ENCODE measurements around the gene RNF208. TPM values are rescaled to one million over a fixed set of nuclear protein-coding genes. Genes with fewer than 3 reads are reported as not detected.

Gene RNF208
- total RNA-seq, 3 donors from 2014 or later (not counting 1 experiment from before 2014, with no cell fraction given): 0.82 to 1.6 (median 0.93) TPM

- H3K27ac ChIP-seq (ENCODE audit: low read length): peak overlapping the region; percentile 88
- H3K9me3 ChIP-seq (ENCODE audit: control insufficient read depth, insufficient read depth, low read length): no peaks in the 10 kb centered on the region
- H3K36me3 ChIP-seq (ENCODE audit: control insufficient read depth, insufficient read depth, low read length): peaks cover 23% of the 10 kb centered on the region
- peaks cover 20 to 39% of the 10 kb centered on the region in 2 donors for H3K4me1 Mint-ChIP-seq
- no peaks in the 10 kb centered on the region for H3K9me3 Mint-ChIP-seq
- peak overlapping the region; percentile 63 for H3K4me3 Mint-ChIP-seq
- 85% methylated on average over 9 of the region's 9 CpGs for WGBS (ENCODE audit: insufficient coverage)
- DNase-seq (no peak), ATAC-seq (no peak)
- H3K4me3 ChIP-seq (ENCODE audit: low read length): no peak overlapping the region
- H3K27ac Mint-ChIP-seq: peak overlapping the region; percentile 70 to 83
- intact Hi-C loops (cut with micrococcal nuclease): no loop called here
- TF ChIP-seq CTCF (IDR thresholded peaks at IDR 0.05): no peak
- H3K4me1 ChIP-seq (ENCODE audit: control insufficient read depth, insufficient read depth, low read length): peaks cover 40% of the 10 kb centered on the region
- no peaks in the 10 kb centered on the region for H3K27me3 Mint-ChIP-seq (ENCODE audit: low read depth in 2 of 2)
- H3K36me3 Mint-ChIP-seq: no peaks in the 10 kb centered on the region
- no peaks in the 10 kb centered on the region for H3K27me3 ChIP-seq (ENCODE audit: control insufficient read depth, insufficient read depth, low read length)
These were observed 31.7 kb downstream of the RNF208 start for GRCh38 chr9:137190315-137190856.

- Mint-ChIP-seq H3K27me3 (ENCODE audit: low read depth in 2 of 2) (no peaks in the 10 kb centered on the region), H3K36me3 (no peaks in the 10 kb centered on the region), H3K4me3 (peak overlapping the region; percentile 91), H3K27ac (peak overlapping the region; percentile 91 to 97), H3K4me1 (peaks cover 20 to 37% of the 10 kb centered on the region in 2 donors), H3K9me3 (no peaks in the 10 kb centered on the region)
- DNase-seq (no peak), ATAC-seq (no peak)
- peaks cover 43% of the 10 kb centered on the region for H3K4me1 ChIP-seq (ENCODE audit: control insufficient read depth, insufficient read depth, low read length)
- H3K36me3 ChIP-seq (ENCODE audit: control insufficient read depth, insufficient read depth, low read length): peaks cover 29% of the 10 kb centered on the region
- H3K27ac ChIP-seq (ENCODE audit: low read length): peak overlapping the region; percentile 88
- intact Hi-C loops (cut with micrococcal nuclease): loop anchor here (1.0 kb wide), 1 partner anchor 11 kb away; the partner anchor contains the start of gene TPRN
- WGBS (ENCODE audit: insufficient coverage): 41% methylated on average over 23 of the region's 23 CpGs
- no peak for TF ChIP-seq CTCF (IDR thresholded peaks at IDR 0.05)
- no peaks in the 10 kb centered on the region for H3K9me3 ChIP-seq (ENCODE audit: control insufficient read depth, insufficient read depth, low read length)
- peak overlapping the region; percentile 81 for H3K4me3 ChIP-seq (ENCODE audit: low read length)
- H3K27me3 ChIP-seq (ENCODE audit: control insufficient read depth, insufficient read depth, low read length): no peaks in the 10 kb centered on the region
These were observed 32.4 kb downstream of the RNF208 start for GRCh38 chr9:137189297-137190295.

GRCh38 chr9:137188490-137189296, 33.3 kb downstream of the RNF208 start, which contains the start of the genes ANAPC2 and SSNA1:
ANAPC2 (minus strand) TSS chr9:137188560; CDS start chr9:137188532, 28 bp downstream.
SSNA1 (plus strand) TSS chr9:137188676; CDS start chr9:137188727, 51 bp downstream.
- DNase-seq (peak; percentile 98), ATAC-seq (peak; percentile 80 to 91 (median 84))
- H3K9me3 Mint-ChIP-seq: no peaks in the 10 kb centered on the region
- Histone ChIP-seq H3K27ac (ENCODE audit: low read length) (peak within 1 kb of the TSS; percentile 88), H3K36me3 (ENCODE audit: control insufficient read depth, insufficient read depth, low read length) (peaks cover 38% of the 10 kb centered on the region), H3K4me3 (ENCODE audit: low read length) (peak within 1 kb of the TSS; percentile 81), H3K9me3 (ENCODE audit: control insufficient read depth, insufficient read depth, low read length) (no peaks in the 10 kb centered on the region), H3K4me1 (ENCODE audit: control insufficient read depth, insufficient read depth, low read length) (peaks cover 43% of the 10 kb centered on the region), H3K27me3 (ENCODE audit: control insufficient read depth, insufficient read depth, low read length) (no peaks in the 10 kb centered on the region)
- intact Hi-C loops (cut with micrococcal nuclease): loop anchor here (1.0 kb wide), 2 partner anchors 12 to 17 kb away; partner anchors contain the start of genes NDOR1, TMEM203 and TPRN
- H3K4me3 Mint-ChIP-seq: peak within 1 kb of the TSS; percentile 96
- H3K4me1 Mint-ChIP-seq: peaks cover 20 to 44% of the 10 kb centered on the region in 2 donors
- WGBS (ENCODE audit: insufficient coverage): under 1% methylated on average over 98 of the region's 98 CpGs
- no peaks in the 10 kb centered on the region for H3K27me3 Mint-ChIP-seq (ENCODE audit: low read depth in 2 of 2)
- H3K27ac Mint-ChIP-seq: peak within 1 kb of the TSS; percentile 91 to 97
- H3K36me3 Mint-ChIP-seq: no peaks in the 10 kb centered on the region
- TF ChIP-seq CTCF (IDR thresholded peaks at IDR 0.05): peak; percentile 38
